Peyer's patch (tissue), 4 donors: Measurements from ENCODE around the gene CNTN5. TPM values are rescaled to one million over a fixed set of nuclear protein-coding genes. Genes with fewer than 3 reads are reported as not detected.

ENCODE experiments used
- DNase-seq, 3 donors: peaks; one replicate each; pipeline ENCODE4 v3.0.0-alpha.2; 2017 to 2019
- H3K27ac ChIP-seq, 4 donors: fragments of 200-600 bp; sonication (generic); one replicate each; pipeline ENCODE4 v1.5.1; 2016 to 2019
- H3K27me3 ChIP-seq, 2 donors: fragments of 200-600 bp; sonication (generic); one replicate each; pipeline ENCODE4 v1.5.1; 2019
- H3K36me3 ChIP-seq, 3 donors: fragments of 200-600 bp; sonication (generic); one replicate each; pipeline ENCODE4 v1.5.1; 2016 to 2019
- H3K4me1 ChIP-seq, 4 donors: fragments of 200-600 bp; sonication (generic); one replicate each; pipeline ENCODE4 v1.5.1; 2016 to 2019
- H3K4me3 ChIP-seq, 4 donors: fragments of 200-600 bp; sonication (generic); 1 replicate in 3 of 4; 2 replicates in 1 of 4; pipeline ENCODE4 v1.5.1; 2016 to 2019; ENCODE audit warnings: mild to moderate bottlenecking in 1 of 4
- H3K9me3 ChIP-seq, 4 donors: fragments of 200-600 bp; sonication (generic); one replicate each; pipeline ENCODE4 v1.5.1; 2016 to 2019; ENCODE audit warnings: mild to moderate bottlenecking in 1 of 4
- CTCF ChIP-seq, 6 experiments: fragments of 450-650 bp in 4 of 6; fragments of 200-600 bp in 2 of 6; sonication (generic) in 1 of 6; IDR thresholded peaks; one replicate each; pipeline ENCODE4 v1.5.1; 2017 to 2019; ENCODE audit warnings: antibody characterized with exemption in 6 of 6, mild to moderate bottlenecking in 3 of 6, moderate library complexity in 1 of 6
- POLR2A ChIP-seq, 2 donors: fragments of 450-650 bp; IDR thresholded peaks; one replicate each; pipeline ENCODE4 v1.5.1; 2017; ENCODE audit warnings: antibody characterized with exemption in 2 of 2, mild to moderate bottlenecking in 2 of 2, moderate library complexity in 2 of 2
- total RNA-seq, 4 donors: library from RNA; depleted of rRNA; stranded (reverse); fragments of >200 nt; gene quantifications; one replicate each; pipeline ENCODE4 v1.1.0, GENCODE V29; 2016

The CNTN5 gene
- total RNA-seq, 4 donors from 2014 or later: not detected

- Histone ChIP-seq H3K9me3 (no peaks in the 10 kb centered on the region), H3K27me3 (no peaks in the 10 kb centered on the region), H3K4me3 (no peak overlapping the region), H3K36me3 (no peaks in the 10 kb centered on the region), H3K27ac (no peak overlapping the region), H3K4me1 (no peaks in the 10 kb centered on the region)
- no peak for DNase-seq
- TF ChIP-seq POLR2A (IDR thresholded peaks at IDR 0.05) (no peak), CTCF (IDR thresholded peaks at IDR 0.05) (no peak)
Measured at GRCh38 chr11:99443276-99443675, 422.5 kb downstream of the CNTN5 start.

- Histone ChIP-seq H3K4me1 (no peaks in the 10 kb centered on the region), H3K4me3 (no peak overlapping the region), H3K27me3 (no peaks in the 10 kb centered on the region), H3K27ac (no peak overlapping the region), H3K9me3 (no peaks in the 10 kb centered on the region), H3K36me3 (no peaks in the 10 kb centered on the region)
- no peak for DNase-seq
- no peak for TF ChIP-seq POLR2A (IDR thresholded peaks at IDR 0.05)
- no peak for TF ChIP-seq CTCF (IDR thresholded peaks at IDR 0.05)
Measured at GRCh38 chr11:99446400-99446799, 425.7 kb downstream of the CNTN5 start.

GRCh38 chr11:99449345-99449744 is 428.6 kb downstream of the CNTN5 start:
- no peak overlapping the region for H3K4me3 ChIP-seq
- DNase-seq: no peak
- H3K36me3 ChIP-seq: no peaks in the 10 kb centered on the region
- H3K9me3 ChIP-seq: no peaks in the 10 kb centered on the region
- TF ChIP-seq POLR2A (IDR thresholded peaks at IDR 0.05) (no peak), CTCF (IDR thresholded peaks at IDR 0.05) (no peak)
- H3K4me1 ChIP-seq: no peaks in the 10 kb centered on the region
- no peak overlapping the region for H3K27ac ChIP-seq
- H3K27me3 ChIP-seq: no peaks in the 10 kb centered on the region

GRCh38 chr11:99452075-99452474 is 431.3 kb downstream of the CNTN5 start:
- no peak for DNase-seq
- Histone ChIP-seq H3K4me3 (no peak overlapping the region), H3K27me3 (no peaks in the 10 kb centered on the region), H3K36me3 (no peaks in the 10 kb centered on the region), H3K27ac (no peak overlapping the region), H3K9me3 (no peaks in the 10 kb centered on the region), H3K4me1 (no peaks in the 10 kb centered on the region)
- no peak for TF ChIP-seq CTCF (IDR thresholded peaks at IDR 0.05)
- TF ChIP-seq POLR2A (IDR thresholded peaks at IDR 0.05): no peak

GRCh38 chr11:99461913-99462312 is 441.2 kb downstream of the CNTN5 start:
- H3K4me3 ChIP-seq: no peak overlapping the region
- no peaks in the 10 kb centered on the region for H3K36me3 ChIP-seq
- no peaks in the 10 kb centered on the region for H3K9me3 ChIP-seq
- no peaks in the 10 kb centered on the region for H3K27me3 ChIP-seq
- TF ChIP-seq POLR2A (IDR thresholded peaks at IDR 0.05): no peak
- TF ChIP-seq CTCF (IDR thresholded peaks at IDR 0.05): no peak
- DNase-seq: no peak
- H3K27ac ChIP-seq: no peak overlapping the region
- no peaks in the 10 kb centered on the region for H3K4me1 ChIP-seq

- H3K9me3 ChIP-seq: no peaks in the 10 kb centered on the region
- no peaks in the 10 kb centered on the region for H3K27me3 ChIP-seq
- H3K4me1 ChIP-seq: no peaks in the 10 kb centered on the region
- no peak for TF ChIP-seq CTCF (IDR thresholded peaks at IDR 0.05)
- no peak for TF ChIP-seq POLR2A (IDR thresholded peaks at IDR 0.05)
- H3K27ac ChIP-seq: no peak overlapping the region
- H3K36me3 ChIP-seq: no peaks in the 10 kb centered on the region
- no peak for DNase-seq
- H3K4me3 ChIP-seq: no peak overlapping the region
Measured at GRCh38 chr11:99464985-99465384, 444.2 kb downstream of the CNTN5 start.
